B cell (primary cell): ENCODE results near the gene PAMR1.

Source experiments
- CTCF ChIP-seq: fragments of 200-600 bp; IDR thresholded peaks from one replicate; pipeline ENCODE4 v1.8.0; 2022; ENCODE audit warnings: antibody characterized with exemption, mild to moderate bottlenecking
- EZH2 ChIP-seq: IDR thresholded peaks from 2 replicates; pipeline ENCODE4 v1.6.1; 2012; ENCODE audit warnings: borderline replicate concordance, low read depth, mild to moderate bottlenecking, moderate library complexity, low read length; ENCODE audit not compliant: insufficient read depth, poor library complexity, severe bottlenecking

DNA sequence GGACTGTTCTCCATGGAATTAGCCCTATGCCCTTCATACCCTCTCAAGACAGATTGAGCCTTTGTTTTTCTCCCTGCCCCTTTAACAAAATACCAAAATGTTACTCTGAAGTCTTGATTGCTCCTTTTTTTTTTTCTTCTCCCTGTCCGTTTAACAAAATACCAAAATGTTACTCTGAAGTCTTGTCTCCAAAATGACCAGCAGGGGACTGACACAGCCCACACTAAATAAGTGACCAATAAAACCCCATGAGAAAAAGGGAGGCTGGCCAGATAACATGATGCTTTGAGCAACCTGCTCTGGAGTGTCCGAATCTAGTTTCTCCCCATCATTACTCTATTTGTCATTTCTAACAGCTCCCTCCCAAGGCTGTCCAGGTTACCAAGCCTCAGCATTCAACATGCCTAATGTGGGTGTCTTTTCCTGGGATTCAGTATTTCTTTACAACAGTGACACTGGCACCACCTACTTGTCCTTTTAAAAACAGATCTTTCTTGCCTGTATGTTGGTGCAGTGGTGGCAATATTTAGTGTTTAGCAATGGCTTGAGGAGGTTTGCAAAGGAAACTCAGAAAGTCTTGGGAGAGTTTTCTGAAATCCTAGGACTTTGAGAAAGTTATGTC lies 63.4 kb downstream of the PAMR1 start:
- TF ChIP-seq CTCF (no peak), EZH2 (no peak)
